Left lung (tissue), 10 donors: Measurements from ENCODE around the gene DGCR8. TPM values are rescaled to one million over a fixed set of nuclear protein-coding genes. Genes with fewer than 3 reads are reported as not detected.

Experiments
- ATAC-seq: fragments of 200-7000 bp; cut with Tn5 transposase; one replicate; pipeline ENCODE4 v1.9.1; 2020; ENCODE audit warnings: moderate library complexity
- DNase-seq, 4 donors: peaks; one replicate each; pipeline ENCODE4 v3.0.0-alpha.2; 2013 to 2020
- H3K27ac ChIP-seq, 2 donors: fragments of 200-600 bp; sonication (generic) in 1 of 2; one replicate each; pipeline versions ENCODE4 v1.5.0 to v1.8.0; 2020 to 2021
- H3K27me3 ChIP-seq, 2 donors: fragments of 200-600 bp; sonication (generic) in 1 of 2; one replicate each; pipeline versions ENCODE4 v1.5.0 to v1.8.0; 2020 to 2021
- H3K36me3 ChIP-seq, 2 donors: fragments of 200-600 bp; sonication (generic) in 1 of 2; one replicate each; pipeline versions ENCODE4 v1.5.0 to v1.8.0; 2020 to 2021
- H3K4me1 ChIP-seq, 2 donors: fragments of 200-600 bp; one replicate each; pipeline ENCODE4 v1.8.0; 2021
- H3K4me3 ChIP-seq, 2 donors: fragments of 200-600 bp; sonication (generic) in 1 of 2; one replicate each; pipeline versions ENCODE4 v1.5.0 to v1.8.0; 2020 to 2021; ENCODE audit warnings: mild to moderate bottlenecking in 1 of 2
- H3K9me3 ChIP-seq, 2 donors: fragments of 200-600 bp; sonication (generic) in 1 of 2; one replicate each; pipeline versions ENCODE4 v1.5.0 to v1.8.0; 2020 to 2021
- intact Hi-C, 2 donors: fragments of 100-400 bp; cut with DNase I; formaldehyde crosslinking; loops; one replicate each; pipeline versions ENCODE4 v1.11.2 to v1.14.2; 2022
- polyA plus RNA-seq, 6 donors: library from polyadenylated mRNA; unstranded; fragments of 120-200 nt; gene quantifications; one replicate each; pipeline ENCODE4 v1.2.1, GENCODE V29; 2013; ENCODE audit not compliant: insufficient read length in 6 of 6
- total RNA-seq, 2 donors: library from RNA; stranded (reverse); fragmentation: NEBNext Ultra II Directional; extraction: Animal tissue kit (Norgen Biotek cat#: 25700); gene quantifications; one replicate each; pipeline ENCODE4 v1.2.1, GENCODE V29; 2021
- TF ChIP-seq, protein P1 (sequence below), 2 donors: fragments of 200-600 bp; sonication (generic) in 1 of 2; IDR thresholded peaks; one replicate each; pipeline versions ENCODE4 v1.5.0 to v1.8.0; 2021; ENCODE audit warnings: antibody characterized with exemption in 2 of 2
- donor health status: DM: no; HTN: yes; CAD: no.
- donor health status: DM: no; HTN: no; CAD: no.

Gene DGCR8
- total and polyA plus RNA-seq, 8 donors, result 28.9 to 63.2 (median 44.5) TPM

- ATAC-seq (no peak), DNase-seq (peak in 1 of 4 donors; percentile 53)
- TF ChIP-seq, protein P1, sequence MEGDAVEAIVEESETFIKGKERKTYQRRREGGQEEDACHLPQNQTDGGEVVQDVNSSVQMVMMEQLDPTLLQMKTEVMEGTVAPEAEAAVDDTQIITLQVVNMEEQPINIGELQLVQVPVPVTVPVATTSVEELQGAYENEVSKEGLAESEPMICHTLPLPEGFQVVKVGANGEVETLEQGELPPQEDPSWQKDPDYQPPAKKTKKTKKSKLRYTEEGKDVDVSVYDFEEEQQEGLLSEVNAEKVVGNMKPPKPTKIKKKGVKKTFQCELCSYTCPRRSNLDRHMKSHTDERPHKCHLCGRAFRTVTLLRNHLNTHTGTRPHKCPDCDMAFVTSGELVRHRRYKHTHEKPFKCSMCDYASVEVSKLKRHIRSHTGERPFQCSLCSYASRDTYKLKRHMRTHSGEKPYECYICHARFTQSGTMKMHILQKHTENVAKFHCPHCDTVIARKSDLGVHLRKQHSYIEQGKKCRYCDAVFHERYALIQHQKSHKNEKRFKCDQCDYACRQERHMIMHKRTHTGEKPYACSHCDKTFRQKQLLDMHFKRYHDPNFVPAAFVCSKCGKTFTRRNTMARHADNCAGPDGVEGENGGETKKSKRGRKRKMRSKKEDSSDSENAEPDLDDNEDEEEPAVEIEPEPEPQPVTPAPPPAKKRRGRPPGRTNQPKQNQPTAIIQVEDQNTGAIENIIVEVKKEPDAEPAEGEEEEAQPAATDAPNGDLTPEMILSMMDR (IDR thresholded peaks at IDR 0.05), result no peak
- H3K27ac ChIP-seq, result no peak overlapping the region
- peaks cover 0 to 8% of the 10 kb centered on the region in 2 donors for H3K4me1 ChIP-seq
- intact Hi-C loops, result no loop called here
- no peak overlapping the region for H3K4me3 ChIP-seq
- peaks cover 0 to 92% of the 10 kb centered on the region in 2 donors for H3K36me3 ChIP-seq
- no peaks in the 10 kb centered on the region for H3K27me3 ChIP-seq
- no peaks in the 10 kb centered on the region for H3K9me3 ChIP-seq
These were observed 19.2 kb upstream of the DGCR8 start for GRCh38 chr22:20060700-20061480.

DNA sequence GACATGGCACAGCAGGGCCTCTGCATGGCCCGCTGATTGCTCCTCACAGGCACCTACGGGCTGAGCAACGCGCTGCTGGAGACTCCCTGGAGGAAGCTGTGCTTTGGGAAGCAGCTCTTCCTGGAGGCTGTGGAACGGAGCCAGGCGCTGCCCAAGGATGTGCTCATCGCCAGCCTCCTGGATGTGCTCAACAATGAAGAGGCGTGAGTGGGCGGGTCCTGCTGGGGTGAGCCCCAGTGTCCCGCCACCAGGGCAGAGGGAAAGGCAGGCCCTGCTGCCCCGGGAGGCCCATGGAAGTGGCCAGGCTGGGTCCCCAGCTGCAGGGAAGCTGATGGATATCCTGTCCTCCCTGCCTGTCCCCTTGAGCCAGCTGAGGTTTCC, 18.6 kb upstream of the DGCR8 start:
- H3K27ac ChIP-seq, result no peak overlapping the region
- TF ChIP-seq, protein P1 (IDR thresholded peaks at IDR 0.05), result no peak
- no peak overlapping the region for H3K4me3 ChIP-seq
- H3K4me1 ChIP-seq, result peaks cover 0 to 8% of the 10 kb centered on the region in 2 donors
- no peaks in the 10 kb centered on the region for H3K9me3 ChIP-seq
- H3K36me3 ChIP-seq, result peaks cover 0 to 91% of the 10 kb centered on the region in 2 donors
- DNase-seq (peak in 1 of 4 donors; percentile 63), ATAC-seq (no peak)
- no peaks in the 10 kb centered on the region for H3K27me3 ChIP-seq
- intact Hi-C loops, result no loop called here

DNA sequence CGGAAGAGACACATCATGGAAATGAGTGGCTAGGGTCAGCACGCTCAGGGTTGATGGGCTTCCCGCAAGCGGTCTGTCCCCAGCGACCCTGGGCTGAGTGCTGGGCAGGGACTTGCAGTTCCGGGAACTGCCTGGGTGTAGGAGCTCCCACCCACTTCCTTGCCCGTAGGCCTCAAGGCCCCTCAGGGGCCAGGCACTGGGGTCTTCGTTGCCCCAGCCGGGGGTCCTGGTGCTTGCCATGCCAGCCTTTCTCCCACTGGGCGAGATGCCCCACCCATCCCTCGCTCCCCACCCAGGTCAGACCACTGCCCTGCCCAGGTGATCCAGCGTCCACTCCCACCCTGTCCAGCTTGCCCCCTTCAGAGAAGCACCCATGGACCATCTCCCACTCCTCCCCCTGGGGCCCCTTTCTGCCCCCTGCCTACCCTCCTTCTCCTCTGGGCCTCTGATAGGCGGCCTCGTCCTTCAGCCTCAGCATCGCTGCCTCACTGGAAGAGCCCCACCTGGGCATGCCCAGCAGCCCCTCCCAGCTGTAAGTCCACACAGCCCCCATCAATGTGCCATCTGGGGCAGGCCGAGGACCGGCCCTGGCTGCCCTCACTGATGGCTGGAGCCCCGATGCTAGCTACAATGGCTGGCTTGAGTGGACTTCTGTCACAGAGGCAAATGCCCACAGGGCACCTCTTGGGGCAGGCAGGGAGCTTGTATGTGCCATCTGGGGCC, 17.8 kb upstream of the DGCR8 start:
- H3K27me3 ChIP-seq, result no peaks in the 10 kb centered on the region
- H3K36me3 ChIP-seq, result peaks cover 0 to 83% of the 10 kb centered on the region in 2 donors
- intact Hi-C loops, result no loop called here
- DNase-seq (peak in 1 of 4 donors; percentile 61), ATAC-seq (no peak)
- no peak overlapping the region for H3K4me3 ChIP-seq
- peaks cover 0 to 8% of the 10 kb centered on the region in 2 donors for H3K4me1 ChIP-seq
- no peak overlapping the region for H3K27ac ChIP-seq
- H3K9me3 ChIP-seq, result no peaks in the 10 kb centered on the region
- TF ChIP-seq, protein P1 (IDR thresholded peaks at IDR 0.05), result no peak

- peaks cover 0 to 78% of the 10 kb centered on the region in 2 donors for H3K36me3 ChIP-seq
- intact Hi-C loops, result no loop called here
- no peak overlapping the region for H3K4me3 ChIP-seq
- H3K9me3 ChIP-seq, result no peaks in the 10 kb centered on the region
- ATAC-seq (no peak), DNase-seq (no peak)
- H3K27ac ChIP-seq, result no peak overlapping the region
- peaks cover 0 to 8% of the 10 kb centered on the region in 2 donors for H3K4me1 ChIP-seq
- TF ChIP-seq, protein P1 (IDR thresholded peaks at IDR 0.05), result no peak
- H3K27me3 ChIP-seq, result no peaks in the 10 kb centered on the region
These were observed 17.3 kb upstream of the DGCR8 start for GRCh38 chr22:20062766-20063083.
